Endothelial cell of umbilical vein (primary cell): ENCODE results near the gene DTX4. TPM values are rescaled to one million over a fixed set of nuclear protein-coding genes. Genes with fewer than 3 reads are reported as not detected.

ENCODE experiments used
- BruUV-seq: library from RNA; stranded (reverse); fragments of 400-500 nt; replicated peaks from 2 replicates; lab custom pipeline; 2021; lab: Mats Ljungman, UMichigan
- CTCF ChIA-PET: fragments of 300-600, 350-600 bp; sonication (Branson Sonifier 250); formaldehyde crosslinking; loops from one replicate; lab custom pipeline; 2021; ENCODE audit warnings: antibody characterized with exemption, inconsistent platforms; lab: Charles Lee
- POLR2A ChIA-PET: fragments of 300-600, 350-600 bp; sonication (Branson Sonifier 250); formaldehyde crosslinking; loops from one replicate; lab custom pipeline; 2021; ENCODE audit warnings: antibody characterized with exemption, inconsistent platforms; lab: Charles Lee
- DNase-seq: peaks from one replicate; pipeline ENCODE4 v3.0.0-alpha.2; 2011; ENCODE audit warnings: low read depth, low spot score
- FAIRE-seq: peaks from 2 replicates; lab custom pipeline; 2011; peaks lifted over from hg19 to GRCh38; lab: Jason Lieb, UNC
- H2AFZ ChIP-seq: 2 replicates; pipeline ENCODE4 v1.6.0; 2012; ENCODE audit warnings: low read depth, low read length, control low read depth, inconsistent platforms
- H3K27ac ChIP-seq: 2 replicates; pipeline ENCODE4 v1.5.1; 2011; ENCODE audit warnings: low read depth, mild to moderate bottlenecking, control low read depth, low read length, moderate library complexity; ENCODE audit not compliant: insufficient read depth
- H3K27me3 ChIP-seq, 2 experiments: 2 replicates each; pipeline versions ENCODE4 v1.6.0 to v1.6.1; 2011; ENCODE audit warnings: low read length in 2 of 2, mixed read lengths in 1 of 2; ENCODE audit not compliant: control insufficient read depth in 2 of 2, insufficient read depth in 2 of 2
- H3K36me3 ChIP-seq, 2 experiments: 2 replicates in 1 of 2; 3 replicates in 1 of 2; pipeline ENCODE4 v1.5.1; 2011; ENCODE audit warnings: low read length in 2 of 2, mild to moderate bottlenecking in 1 of 2, moderate library complexity in 1 of 2; ENCODE audit not compliant: control insufficient read depth in 2 of 2, insufficient read depth in 2 of 2; ENCODE audit errors: extremely low read depth in 1 of 2
- H3K4me1 ChIP-seq: 3 replicates; pipeline ENCODE4 v1.5.1; 2011; ENCODE audit warnings: mild to moderate bottlenecking, low read length; ENCODE audit not compliant: control insufficient read depth, insufficient read depth; ENCODE audit errors: extremely low read depth
- H3K4me2 ChIP-seq: 2 replicates; pipeline ENCODE4 v1.6.1; 2011; ENCODE audit warnings: low read length, control low read depth, mixed read lengths; ENCODE audit not compliant: insufficient read depth
- H3K4me3 ChIP-seq, 3 experiments: fragments of 200-600 bp in 1 of 3; sonication (generic), shearing (Covaris generic) in 1 of 3; replicated peaks in 1 of 3; 2 replicates each; pipeline ENCODE4 v1.5.1; 2011 to 2016; ENCODE audit warnings: control low read depth in 3 of 3, low read length in 3 of 3, mild to moderate bottlenecking in 2 of 3, inconsistent platforms in 1 of 3, low read depth in 1 of 3, moderate library complexity in 1 of 3; ENCODE audit not compliant: insufficient read depth in 1 of 3
- H3K79me2 ChIP-seq: 2 replicates; pipeline ENCODE4 v1.6.0; 2012; ENCODE audit warnings: low read length, inconsistent platforms; ENCODE audit not compliant: control insufficient read depth, insufficient read depth
- H3K9ac ChIP-seq: replicated peaks from 2 replicates; pipeline ENCODE3; 2011; ENCODE audit warnings: low read length, control low read depth; ENCODE audit not compliant: insufficient read depth; ENCODE audit errors: extremely low read depth
- H3K9me1 ChIP-seq: replicated peaks from 3 replicates; pipeline ENCODE4 v1.6.0; 2011; ENCODE audit warnings: mild to moderate bottlenecking, low read length; ENCODE audit not compliant: control insufficient read depth, insufficient read depth; ENCODE audit errors: extremely low read depth
- H3K9me3 ChIP-seq: replicated peaks from 2 replicates; pipeline ENCODE4 v1.5.1; 2012; ENCODE audit warnings: low read length, inconsistent platforms; ENCODE audit not compliant: control insufficient read depth, insufficient read depth
- H4K20me1 ChIP-seq: replicated peaks from 2 replicates; pipeline ENCODE3; 2011; ENCODE audit warnings: mild to moderate bottlenecking, low read length; ENCODE audit not compliant: control insufficient read depth, insufficient read depth; ENCODE audit errors: extremely low read depth
- JUN ChIP-seq: IDR thresholded peaks from 2 replicates; pipeline ENCODE4 v1.6.1; 2011; ENCODE audit warnings: borderline replicate concordance, low read depth; ENCODE audit not compliant: insufficient read length, insufficient read depth
- POLR2A ChIP-seq: IDR thresholded peaks from 2 replicates; pipeline ENCODE4 v1.6.1; 2012; ENCODE audit warnings: low read depth, mild to moderate bottlenecking, control low read depth, low read length
- dilution Hi-C: fragments of 300-500 bp; cut with MboI; formaldehyde crosslinking; loops from one replicate; pipeline ENCODE4 v1.15.0; 2019; ENCODE audit warnings: low sequenced_read_pairs; ENCODE audit not compliant: extremely low pct_ligation_motif_present
- intact Hi-C: fragments of 100-400 bp; cut with micrococcal nuclease; formaldehyde crosslinking; loops from one replicate; pipeline ENCODE4 v1.10.0; 2022
- polyA plus RNA-seq, 4 experiments: library from polyadenylated mRNA; depleted of rRNA in 3 of 4; stranded (reverse) in 3 of 4; unstranded in 1 of 4; fragments of >200 nt; gene quantifications; 2 replicates each; pipeline versions ENCODE4 v1.2.1 to v1.2.3, GENCODE V29; 2011 to 2012; ENCODE audit warnings: missing spikeins in 1 of 4
- total RNA-seq: library from RNA; stranded (reverse); gene quantifications from 2 replicates; pipeline ENCODE4 v1.2.3, GENCODE V29; 2021
- TF ChIP-seq, protein P1 (sequence below), 2 donors: IDR thresholded peaks; 1 replicate in 1 of 2; 2 replicates in 1 of 2; pipeline ENCODE4 v1.5.1; 2011; ENCODE audit warnings: low read length in 2 of 2, mild to moderate bottlenecking in 2 of 2, moderate library complexity in 2 of 2, control low read depth in 1 of 2, inconsistent platforms in 1 of 2, low read depth in 1 of 2; ENCODE audit not compliant: insufficient read depth in 1 of 2; ENCODE audit errors: extremely low read depth in 1 of 2
- TF ChIP-seq, protein P2 (sequence below): IDR thresholded peaks from 2 replicates; pipeline ENCODE4 v1.6.1; 2011; ENCODE audit not compliant: insufficient read depth, insufficient read length

Gene DTX4
- total and polyA plus RNA-seq, 2 donors (not counting 3 experiments of a cell fraction or from before 2014, with no cell fraction given) = 0.08 to 0.91 TPM

- H3K9me3 ChIP-seq = no peaks in the 10 kb centered on the region
- CTCF ChIA-PET = interaction anchor here (0.6 to 7.5 kb wide), 19 partner anchors 8 to 1460 kb away, joined by 3 to 143 read pairs (median 4); partner anchors contain the start of gene DTX4
- DNase-seq = peak; percentile 41
- H3K27ac ChIP-seq = no peak overlapping the region
- no peak overlapping the region for H2AFZ ChIP-seq
- no peaks in the 10 kb centered on the region for H3K9me1 ChIP-seq
- POLR2A ChIA-PET = no interaction called here
- no peak overlapping the region for H3K9ac ChIP-seq
- intact Hi-C loops (loop anchor here (1.0 kb wide), 1 partner anchor 474 kb away; no protein-coding TSS in a partner anchor), dilution Hi-C loops (no loop called here)
- H3K4me1 ChIP-seq = no peaks in the 10 kb centered on the region
- BruUV-seq = no TSS peak
- no peaks in the 10 kb centered on the region for H3K79me2 ChIP-seq
- H4K20me1 ChIP-seq = no peaks in the 10 kb centered on the region
- peak; percentile 73 for FAIRE-seq
- no peak overlapping the region for H3K4me3 ChIP-seq
- H3K27me3 ChIP-seq = no peaks in the 10 kb centered on the region
- no peak for TF ChIP-seq POLR2A
- TF ChIP-seq, protein P1, sequence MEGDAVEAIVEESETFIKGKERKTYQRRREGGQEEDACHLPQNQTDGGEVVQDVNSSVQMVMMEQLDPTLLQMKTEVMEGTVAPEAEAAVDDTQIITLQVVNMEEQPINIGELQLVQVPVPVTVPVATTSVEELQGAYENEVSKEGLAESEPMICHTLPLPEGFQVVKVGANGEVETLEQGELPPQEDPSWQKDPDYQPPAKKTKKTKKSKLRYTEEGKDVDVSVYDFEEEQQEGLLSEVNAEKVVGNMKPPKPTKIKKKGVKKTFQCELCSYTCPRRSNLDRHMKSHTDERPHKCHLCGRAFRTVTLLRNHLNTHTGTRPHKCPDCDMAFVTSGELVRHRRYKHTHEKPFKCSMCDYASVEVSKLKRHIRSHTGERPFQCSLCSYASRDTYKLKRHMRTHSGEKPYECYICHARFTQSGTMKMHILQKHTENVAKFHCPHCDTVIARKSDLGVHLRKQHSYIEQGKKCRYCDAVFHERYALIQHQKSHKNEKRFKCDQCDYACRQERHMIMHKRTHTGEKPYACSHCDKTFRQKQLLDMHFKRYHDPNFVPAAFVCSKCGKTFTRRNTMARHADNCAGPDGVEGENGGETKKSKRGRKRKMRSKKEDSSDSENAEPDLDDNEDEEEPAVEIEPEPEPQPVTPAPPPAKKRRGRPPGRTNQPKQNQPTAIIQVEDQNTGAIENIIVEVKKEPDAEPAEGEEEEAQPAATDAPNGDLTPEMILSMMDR (IDR thresholded peaks at IDR 0.05; ENCODE audit: extremely low read depth in 1 of 2, insufficient read depth in 1 of 2, low read depth in 1 of 2, low read length in 2 of 2) = peak; percentile 47 to 66
- no peak overlapping the region for H3K4me2 ChIP-seq
- H3K36me3 ChIP-seq = no peaks in the 10 kb centered on the region
Observed at GRCh38 chr11:59206635-59207034, 34.7 kb downstream of the DTX4 start.

- Histone ChIP-seq H3K4me3 (no peak overlapping the region), H3K9ac (no peak overlapping the region), H3K4me1 (no peaks in the 10 kb centered on the region), H3K9me1 (no peaks in the 10 kb centered on the region), H3K4me2 (no peak overlapping the region), H2AFZ (no peak overlapping the region), H4K20me1 (no peaks in the 10 kb centered on the region), H3K27me3 (no peaks in the 10 kb centered on the region), H3K9me3 (no peaks in the 10 kb centered on the region), H3K27ac (no peak overlapping the region), H3K79me2 (no peaks in the 10 kb centered on the region), H3K36me3 (no peaks in the 10 kb centered on the region)
- ChIA-PET CTCF (interaction anchor here (4.8 kb wide), 1 partner anchor 36 kb away, joined by 27 read pairs; the partner anchor contains the start of gene DTX4), POLR2A (no interaction called here)
- intact Hi-C loops (loop anchor here (1.0 kb wide), 1 partner anchor 37 kb away; no protein-coding TSS in a partner anchor), dilution Hi-C loops (no loop called here)
- TF ChIP-seq, protein P2, sequence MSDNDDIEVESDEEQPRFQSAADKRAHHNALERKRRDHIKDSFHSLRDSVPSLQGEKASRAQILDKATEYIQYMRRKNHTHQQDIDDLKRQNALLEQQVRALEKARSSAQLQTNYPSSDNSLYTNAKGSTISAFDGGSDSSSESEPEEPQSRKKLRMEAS = no peak
- TF ChIP-seq, protein P1 (IDR thresholded peaks at IDR 0.05; ENCODE audit: extremely low read depth in 1 of 2, insufficient read depth in 1 of 2, low read depth in 1 of 2, low read length in 2 of 2) = peak; percentile 57 to 68
- TF ChIP-seq JUN (no peak), POLR2A (no peak)
- DNase-seq (peak; percentile 41), FAIRE-seq (peak; percentile 85)
- no TSS peak for BruUV-seq
Observed at GRCh38 chr11:59207988-59208451, 36.1 kb downstream of the DTX4 start.
